HG03280 (cell line): ENCODE data around the gene FBXL14.

Source experiments
- ATAC-seq: cut with Tn5 transposase; IDR thresholded peaks from one replicate; pipeline ENCODE4 v1.9.1; 2021; ENCODE audit warnings: mild to moderate bottlenecking, moderate library complexity; ENCODE audit not compliant: unreplicated experiment

Gene FBXL14

GRCh38 chr12:1595026-1595561, 713 bp upstream of the FBXL14 start:
- ATAC-seq = no peak

- no peak for ATAC-seq
These were observed 448 bp downstream of the FBXL14 start for GRCh38 chr12:1594006-1594260.

GRCh38 chr12:1593174-1594005, 991 bp downstream of the FBXL14 start:
- peak; percentile 24 for ATAC-seq

GRCh38 chr12:1592444-1593173, 1.8 kb downstream of the FBXL14 start:
- ATAC-seq = no peak

GRCh38 chr12:1591543-1591942, 2.8 kb downstream of the FBXL14 start:
- no peak for ATAC-seq

- no peak for ATAC-seq
These were observed 3.3 kb downstream of the FBXL14 start for GRCh38 chr12:1591034-1591433.

- ATAC-seq = no peak
These were observed 4.0 kb downstream of the FBXL14 start for GRCh38 chr12:1590221-1590979.

GRCh38 chr12:1588575-1588947, 5.8 kb downstream of the FBXL14 start:
- no peak for ATAC-seq

GRCh38 chr12:1587927-1588574, 6.3 kb downstream of the FBXL14 start:
- ATAC-seq = no peak

- no peak for ATAC-seq
These were observed 10.1 kb downstream of the FBXL14 start for GRCh38 chr12:1584326-1584725.

GRCh38 chr12:1583421-1584078, 10.8 kb downstream of the FBXL14 start:
- no peak for ATAC-seq

GRCh38 chr12:1582709-1583050, 11.7 kb downstream of the FBXL14 start:
- no peak for ATAC-seq

GRCh38 chr12:1581973-1582708, 12.2 kb downstream of the FBXL14 start:
- ATAC-seq = no peak

- no peak for ATAC-seq
These were observed 13.9 kb downstream of the FBXL14 start for GRCh38 chr12:1580526-1580925.

GRCh38 chr12:1579651-1580435, 14.5 kb downstream of the FBXL14 start:
- ATAC-seq = no peak

GRCh38 chr12:1576410-1577241, 17.8 kb downstream of the FBXL14 start:
- ATAC-seq = no peak

- ATAC-seq = no peak
These were observed 18.7 kb downstream of the FBXL14 start for GRCh38 chr12:1575408-1576401.
